GM21619 (cell line): ENCODE data around the gene WNT7A.
A peak's percentile ranks its signal among the peaks of the same experiment; 100 is the strongest.

Source experiments
- ATAC-seq: cut with Tn5 transposase; IDR thresholded peaks from one replicate; pipeline ENCODE4 v1.9.1; 2021; ENCODE audit not compliant: unreplicated experiment

Gene WNT7A

GRCh38 chr3:13885704-13886010, 5.8 kb upstream of the WNT7A start:
- ATAC-seq, result no peak

DNA sequence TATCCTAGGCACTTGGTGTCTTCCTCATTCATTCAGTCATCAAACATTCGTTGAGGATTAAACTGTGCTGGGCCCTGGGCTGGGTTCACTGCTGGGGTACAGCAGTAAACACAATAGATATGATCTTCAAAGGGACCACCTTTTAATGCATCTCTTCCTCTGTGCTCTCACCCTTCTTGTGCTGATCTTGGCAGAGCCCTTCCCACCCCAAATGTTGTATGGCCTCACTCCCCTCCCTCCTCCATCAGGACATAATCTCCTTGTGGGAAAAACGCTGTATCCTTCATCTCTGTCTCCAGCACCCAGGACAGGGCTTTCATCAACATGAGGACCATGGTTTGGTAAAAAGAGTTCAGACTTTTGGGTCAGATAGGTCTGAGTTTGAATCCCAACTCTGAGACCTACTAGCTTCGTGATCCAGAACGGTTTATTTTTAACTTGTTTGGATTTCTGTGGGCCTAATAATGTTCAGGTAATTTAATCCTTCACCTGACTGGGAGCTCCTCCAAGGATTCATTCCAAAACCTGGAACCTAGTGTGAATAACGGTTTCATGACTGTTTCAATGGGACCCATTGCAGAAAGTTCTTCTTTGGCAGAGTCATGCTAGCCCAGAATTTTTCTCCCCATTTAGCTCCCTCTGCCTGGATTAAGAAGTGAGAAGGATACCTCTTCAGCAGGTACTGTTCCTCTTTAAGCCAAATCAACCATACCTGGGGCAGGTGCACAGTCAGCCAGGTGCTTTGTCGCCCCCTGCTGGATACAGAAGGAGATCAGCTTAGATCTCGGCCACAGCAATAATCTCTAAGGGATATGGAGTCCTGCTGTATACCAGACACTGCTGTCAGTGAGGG, 5.2 kb upstream of the WNT7A start:
- peak; percentile 73 for ATAC-seq

- ATAC-seq, result no peak
Observed at GRCh38 chr3:13883681-13884080, 3.8 kb upstream of the WNT7A start.

DNA sequence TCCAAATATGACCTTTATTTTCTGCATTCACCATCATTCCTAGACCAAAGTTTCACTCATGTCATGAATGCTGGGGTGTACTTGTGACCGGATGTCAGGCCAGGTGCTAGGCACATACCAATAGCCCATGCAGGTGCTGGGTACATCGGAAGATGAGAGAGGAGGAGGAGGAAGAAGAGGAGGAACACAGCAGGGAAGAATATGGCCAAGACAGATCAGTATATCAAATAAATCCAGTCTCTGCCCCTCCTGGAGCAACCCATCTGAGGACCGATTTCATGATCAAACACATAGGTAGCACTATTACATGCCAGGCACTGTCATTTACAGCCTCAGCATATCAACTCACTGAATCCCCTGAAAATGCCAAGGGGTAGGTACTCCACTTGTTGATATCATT, 3.0 kb upstream of the WNT7A start:
- no peak for ATAC-seq

DNA sequence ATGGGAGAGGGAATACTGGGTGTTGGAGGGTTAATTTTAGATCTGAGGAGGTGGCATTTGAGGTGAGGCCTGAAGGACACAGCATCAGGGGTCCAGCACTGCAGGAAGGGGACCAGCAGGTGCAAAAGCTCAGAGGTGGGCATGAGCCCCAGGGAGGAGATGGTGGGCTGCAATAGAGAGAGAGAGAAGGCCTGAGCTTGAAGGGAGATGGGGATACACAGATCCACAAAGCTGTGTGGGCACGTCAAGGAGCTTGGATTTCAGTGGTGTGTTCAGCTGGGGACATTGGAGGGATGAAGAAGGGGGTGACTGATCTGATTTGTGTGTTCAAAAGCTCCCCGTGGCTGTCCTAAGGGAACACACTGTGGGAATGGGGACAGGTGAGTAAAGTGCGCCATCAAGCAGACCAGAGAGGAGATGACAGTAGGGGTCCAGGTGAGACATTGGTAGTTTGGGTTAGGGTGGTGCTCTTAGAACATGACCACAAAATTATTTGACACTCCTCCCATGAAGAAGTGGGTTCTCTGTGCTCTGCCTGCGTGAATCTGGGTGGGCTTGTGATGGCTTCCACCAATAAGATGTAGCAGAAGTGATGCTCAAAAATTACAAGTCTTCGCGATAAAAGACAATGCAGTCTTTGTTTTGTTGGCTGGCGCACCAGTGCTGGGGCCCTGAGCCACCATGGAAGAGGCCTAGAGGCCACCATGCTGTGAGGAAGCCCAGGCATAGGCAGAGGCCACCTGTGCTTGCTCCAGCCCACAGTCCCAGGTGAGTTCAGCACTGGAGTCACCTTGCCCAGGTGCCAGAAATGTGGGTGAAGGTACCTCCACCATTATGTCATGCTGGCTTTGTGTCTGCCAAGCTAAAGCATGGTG, 1.9 kb upstream of the WNT7A start:
- no peak for ATAC-seq

DNA sequence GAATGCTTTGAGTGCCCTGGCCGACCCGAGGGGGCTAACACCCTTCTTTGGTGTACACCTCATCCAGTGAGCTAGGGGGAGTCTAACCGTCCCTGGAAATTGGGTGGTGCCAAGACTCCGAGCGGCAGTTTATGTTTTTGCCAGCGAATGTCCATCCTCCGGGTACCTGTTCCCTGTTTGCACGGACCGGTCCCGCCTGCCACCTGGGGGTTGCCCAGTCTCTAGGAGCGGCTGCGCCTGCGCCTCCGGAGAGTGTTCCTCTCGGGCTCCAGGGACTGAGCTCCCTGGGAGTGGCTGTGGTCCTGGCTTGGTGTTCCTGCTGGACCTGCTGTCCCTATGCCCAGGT, 913 bp upstream of the WNT7A start:
- ATAC-seq, result no peak

DNA sequence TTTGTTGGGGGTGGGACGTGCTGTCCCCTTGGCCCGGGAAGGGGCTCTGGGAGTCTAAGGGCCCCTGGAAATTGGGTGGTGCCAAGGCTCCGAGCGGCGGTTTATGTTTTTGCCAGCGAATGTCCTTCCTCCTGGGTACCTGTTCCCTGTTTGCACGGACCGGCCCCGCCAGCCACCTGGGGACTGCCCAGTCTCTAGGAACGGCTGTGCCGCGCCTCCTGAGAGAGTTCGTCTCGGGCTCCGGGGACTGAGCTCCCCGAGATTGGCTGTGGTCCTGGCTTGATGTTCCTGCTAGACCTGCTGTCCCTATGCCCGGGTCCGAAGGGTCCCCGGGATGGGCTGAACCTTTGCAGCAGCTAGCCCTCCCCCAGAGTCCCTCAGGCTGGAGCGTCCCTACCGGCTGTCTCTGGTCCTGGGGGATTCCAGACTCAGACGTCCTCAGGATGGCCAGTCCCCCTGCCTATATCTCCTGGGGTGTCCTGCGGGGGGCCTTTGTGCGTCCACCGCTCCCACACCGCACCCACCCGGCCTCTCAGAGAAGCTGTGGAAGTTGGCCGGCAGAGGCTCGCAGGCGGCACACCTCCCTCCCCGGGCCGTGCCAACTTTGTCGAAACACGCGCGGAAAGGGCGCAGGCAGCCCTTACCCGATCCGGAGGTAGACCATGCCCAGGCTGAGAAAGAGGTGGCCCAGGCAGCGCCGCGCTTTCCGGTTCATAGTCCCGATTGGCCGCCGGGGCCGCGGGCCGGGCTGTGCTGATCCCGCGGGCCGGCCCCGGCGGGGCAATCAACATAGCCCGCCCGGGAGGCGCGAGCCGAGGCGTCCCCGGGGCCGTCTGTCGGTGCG, 547 bp downstream of the WNT7A start:
- no peak for ATAC-seq

GRCh38 chr3:13878281-13879101, 1.4 kb downstream of the WNT7A start:
- ATAC-seq, result no peak

DNA sequence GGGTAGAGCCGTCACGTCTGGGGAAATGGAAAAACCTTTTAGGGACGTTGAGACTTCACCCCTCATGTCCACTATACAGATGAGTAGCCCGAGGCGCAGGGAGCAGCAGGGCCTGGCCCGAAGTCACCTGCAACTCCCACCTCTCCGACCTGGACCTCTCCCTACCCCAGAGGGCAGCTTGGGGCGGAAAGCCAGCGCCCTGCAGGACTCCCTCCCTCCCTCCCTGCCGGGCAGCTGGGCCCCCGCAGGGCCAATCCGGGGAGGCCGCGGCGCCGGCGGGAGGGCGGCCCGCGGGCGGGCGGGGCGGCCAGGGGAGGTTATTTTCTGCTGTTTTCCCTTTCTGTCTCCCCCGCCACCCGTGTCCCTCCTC, 2.0 kb downstream of the WNT7A start:
- no peak for ATAC-seq

DNA sequence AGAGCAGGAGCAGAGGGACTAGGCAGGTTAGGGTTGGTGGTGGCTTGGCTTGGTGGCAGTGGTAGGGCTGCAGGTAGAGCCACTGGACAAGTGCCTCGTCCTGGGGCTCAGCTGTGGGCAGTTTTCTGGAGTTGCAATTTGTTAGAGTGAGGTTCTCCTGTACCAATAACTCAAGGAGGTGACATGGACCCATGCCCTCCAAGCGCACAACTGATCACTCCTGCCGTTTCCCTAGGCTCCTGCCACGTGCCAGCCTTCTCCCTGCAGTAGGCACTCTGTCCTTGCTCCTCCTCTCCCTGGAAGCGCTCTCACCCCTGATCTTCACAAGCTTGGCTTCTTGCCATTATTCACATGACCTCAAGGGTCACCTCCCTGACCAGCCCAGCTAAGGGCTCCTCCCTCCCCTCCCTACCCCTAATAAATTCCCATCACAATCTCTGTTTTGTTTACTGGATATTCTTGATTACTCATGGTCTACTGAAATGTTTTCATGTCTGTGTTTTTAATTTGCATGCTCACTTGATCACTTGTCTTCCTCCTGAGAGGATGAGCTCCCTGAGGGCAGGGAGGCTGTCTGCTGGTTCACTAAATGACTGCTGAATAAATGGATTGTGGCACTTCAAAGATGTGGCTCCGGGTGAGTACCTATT, 3.3 kb downstream of the WNT7A start:
- no peak for ATAC-seq

DNA sequence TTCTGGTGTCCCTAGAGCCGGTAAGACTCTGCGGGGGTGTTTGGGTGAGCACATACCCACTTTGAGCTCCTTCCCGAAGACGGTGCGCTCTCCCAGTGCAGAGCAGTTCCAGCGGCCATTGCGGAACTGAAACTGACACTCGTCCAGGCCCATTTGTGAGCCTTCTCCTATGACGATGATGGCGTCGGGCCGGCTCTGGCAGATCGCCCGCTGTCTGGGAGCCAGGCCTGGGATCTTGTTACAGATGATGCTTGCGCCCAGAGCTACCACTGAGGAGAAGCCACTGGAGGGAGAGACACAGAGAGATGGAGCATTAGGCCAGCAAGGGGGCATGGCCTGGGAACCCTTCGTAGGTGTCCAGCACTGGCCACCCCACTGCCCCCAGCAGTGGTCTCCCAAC, 5.0 kb downstream of the WNT7A start:
- no peak for ATAC-seq

- no peak for ATAC-seq
Observed at GRCh38 chr3:13873818-13874217, 6.1 kb downstream of the WNT7A start.

DNA sequence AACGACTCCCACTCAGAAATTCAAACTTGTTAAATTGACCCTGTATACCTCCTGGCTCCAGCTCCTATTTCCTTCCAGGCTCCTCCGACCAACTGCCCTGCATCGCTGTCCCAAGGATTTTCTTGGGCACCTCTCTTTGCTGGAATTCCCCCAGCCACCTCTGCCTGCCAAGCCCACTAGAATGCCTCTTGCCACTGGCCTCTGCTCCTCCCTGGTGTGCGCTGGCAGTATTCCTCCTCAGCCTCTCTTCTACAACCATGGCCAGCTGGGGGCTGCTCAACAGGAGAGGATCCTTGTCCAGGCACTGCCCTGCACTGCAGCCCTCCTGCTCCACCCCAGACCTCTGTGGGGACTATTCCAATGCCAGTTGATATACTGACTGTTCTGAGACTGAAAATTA, 7.4 kb downstream of the WNT7A start:
- ATAC-seq, result no peak

DNA sequence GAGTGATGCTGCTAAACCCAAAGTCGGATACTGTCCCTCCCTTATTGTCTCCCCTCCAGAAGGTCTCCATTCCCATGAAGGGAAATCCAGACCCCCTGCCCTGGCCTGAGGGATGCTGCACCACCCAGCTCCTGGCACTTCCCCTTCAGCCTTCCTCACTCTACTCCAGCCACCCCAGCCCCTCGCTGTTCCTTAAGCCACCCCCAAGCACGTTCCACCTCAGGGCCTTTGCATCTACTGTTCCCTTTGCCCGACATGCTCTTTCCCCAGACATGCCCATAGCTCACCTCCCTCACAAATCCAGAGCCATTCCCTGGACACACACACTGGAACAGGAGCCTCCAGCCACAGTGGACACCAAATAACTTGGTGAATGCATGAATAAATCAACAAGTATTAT, 8.1 kb downstream of the WNT7A start:
- ATAC-seq, result no peak

- no peak for ATAC-seq
Observed at GRCh38 chr3:13870902-13871301, 9.0 kb downstream of the WNT7A start.

GRCh38 chr3:13869761-13870343, 10.0 kb downstream of the WNT7A start:
- ATAC-seq, result no peak

DNA sequence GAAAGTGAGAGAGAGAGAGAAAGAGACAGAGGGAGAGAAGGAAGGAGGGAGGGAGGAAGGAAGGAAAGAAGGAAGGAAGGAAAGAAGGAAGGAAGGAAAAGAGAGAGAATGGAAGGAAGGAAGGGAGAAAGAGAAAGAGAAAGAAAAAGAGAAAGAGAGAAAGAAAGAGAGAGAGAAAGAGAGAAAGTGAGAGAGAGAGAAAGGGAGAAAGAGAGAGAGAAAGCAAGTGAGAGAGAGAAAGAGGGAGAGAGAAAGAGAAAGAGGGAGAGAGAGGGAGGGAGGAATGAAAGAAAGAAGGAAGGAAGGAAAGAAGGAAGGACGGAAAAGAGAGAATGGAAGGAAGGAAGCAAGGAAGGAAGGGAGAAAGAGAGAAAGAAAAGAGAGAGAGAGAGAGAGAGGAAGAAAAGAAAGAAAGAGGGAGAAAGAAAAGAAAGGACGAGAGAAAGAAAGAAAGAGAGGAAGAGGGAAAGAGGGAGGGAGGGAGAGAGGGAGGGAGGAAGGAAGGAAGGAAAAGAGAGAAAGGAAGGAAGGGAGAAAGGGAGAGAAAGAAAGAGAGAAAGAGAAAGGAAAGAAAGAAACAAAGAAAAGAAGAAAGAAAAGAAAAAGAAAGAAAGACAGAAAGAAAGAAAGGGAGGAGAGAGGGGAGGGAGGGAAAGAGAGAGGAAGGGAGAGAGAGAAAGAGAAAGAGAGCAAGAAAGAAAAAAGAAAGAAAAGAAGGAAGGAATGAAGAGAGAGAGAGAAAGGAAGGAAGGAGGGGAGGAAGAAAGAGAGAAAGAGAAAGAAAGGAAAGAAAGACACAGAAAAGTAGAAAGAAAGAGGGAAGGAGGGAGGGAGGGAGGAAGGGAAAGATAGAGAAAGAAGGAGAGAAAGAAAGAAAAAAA, 10.8 kb downstream of the WNT7A start:
- ATAC-seq, result no peak

DNA sequence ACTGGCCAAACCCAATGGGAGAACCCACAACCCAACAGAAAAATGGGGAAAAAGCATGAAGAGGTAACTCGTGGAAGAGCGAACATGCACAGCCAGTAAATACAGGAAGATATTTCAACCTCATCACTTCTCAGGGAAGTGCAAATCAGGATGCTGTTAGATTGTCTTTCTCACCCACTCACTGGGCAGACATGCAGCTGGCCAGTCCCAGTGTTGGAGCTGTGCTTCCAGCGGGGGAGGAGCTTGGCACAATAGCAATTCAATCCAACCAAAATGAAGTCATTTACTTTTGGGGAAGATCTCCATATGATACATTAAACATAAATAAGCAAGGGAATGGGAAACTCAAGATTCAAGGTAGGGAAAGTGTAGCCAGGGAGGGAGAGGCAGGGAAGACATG, 12.1 kb downstream of the WNT7A start:
- ATAC-seq, result no peak
